Peyer's patch (tissue), 4 donors: ENCODE measurements around the gene SAT1.

Experiments
- POLR2A ChIP-seq, 2 donors: fragments of 450-650 bp; IDR thresholded peaks; one replicate each; pipeline ENCODE4 v1.5.1; 2017; ENCODE audit warnings: antibody characterized with exemption in 2 of 2, mild to moderate bottlenecking in 2 of 2, moderate library complexity in 2 of 2
- TF ChIP-seq, protein P1 (sequence below), 6 experiments: fragments of 450-650 bp in 4 of 6; fragments of 200-600 bp in 2 of 6; sonication (generic) in 1 of 6; IDR thresholded peaks; one replicate each; pipeline ENCODE4 v1.5.1; 2017 to 2019; ENCODE audit warnings: antibody characterized with exemption in 6 of 6, mild to moderate bottlenecking in 3 of 6, moderate library complexity in 1 of 6

GRCh38 chrX:23759821-23760220, 23.2 kb upstream of the SAT1 start:
- TF ChIP-seq, protein P1, sequence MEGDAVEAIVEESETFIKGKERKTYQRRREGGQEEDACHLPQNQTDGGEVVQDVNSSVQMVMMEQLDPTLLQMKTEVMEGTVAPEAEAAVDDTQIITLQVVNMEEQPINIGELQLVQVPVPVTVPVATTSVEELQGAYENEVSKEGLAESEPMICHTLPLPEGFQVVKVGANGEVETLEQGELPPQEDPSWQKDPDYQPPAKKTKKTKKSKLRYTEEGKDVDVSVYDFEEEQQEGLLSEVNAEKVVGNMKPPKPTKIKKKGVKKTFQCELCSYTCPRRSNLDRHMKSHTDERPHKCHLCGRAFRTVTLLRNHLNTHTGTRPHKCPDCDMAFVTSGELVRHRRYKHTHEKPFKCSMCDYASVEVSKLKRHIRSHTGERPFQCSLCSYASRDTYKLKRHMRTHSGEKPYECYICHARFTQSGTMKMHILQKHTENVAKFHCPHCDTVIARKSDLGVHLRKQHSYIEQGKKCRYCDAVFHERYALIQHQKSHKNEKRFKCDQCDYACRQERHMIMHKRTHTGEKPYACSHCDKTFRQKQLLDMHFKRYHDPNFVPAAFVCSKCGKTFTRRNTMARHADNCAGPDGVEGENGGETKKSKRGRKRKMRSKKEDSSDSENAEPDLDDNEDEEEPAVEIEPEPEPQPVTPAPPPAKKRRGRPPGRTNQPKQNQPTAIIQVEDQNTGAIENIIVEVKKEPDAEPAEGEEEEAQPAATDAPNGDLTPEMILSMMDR (IDR thresholded peaks at IDR 0.05) = no peak
- no peak for TF ChIP-seq POLR2A (IDR thresholded peaks at IDR 0.05)
